Osteocyte (in vitro differentiated cells): ENCODE data around the gene TRIM39. TPM values are rescaled to one million over a fixed set of nuclear protein-coding genes. Genes with fewer than 3 reads are reported as not detected.

Source experiments
- DNase-seq: peaks from one replicate; pipeline ENCODE4 v3.0.0; 2021; ENCODE audit warnings: mixed read lengths; ENCODE audit not compliant: unreplicated experiment; ENCODE audit errors: extremely low spot score
- H3K27ac Mint-ChIP-seq: one replicate; pipeline ENCODE4 v1.8.0; 2021; ENCODE audit warnings: mild to moderate bottlenecking, mixed read lengths; ENCODE audit not compliant: unreplicated experiment
- H3K27me3 Mint-ChIP-seq: one replicate; pipeline ENCODE4 v1.8.0; 2021; ENCODE audit warnings: mixed read lengths; ENCODE audit not compliant: unreplicated experiment
- H3K36me3 Mint-ChIP-seq: one replicate; pipeline ENCODE4 v1.8.0; 2021; ENCODE audit warnings: mixed read lengths; ENCODE audit not compliant: unreplicated experiment
- H3K4me1 Mint-ChIP-seq: one replicate; pipeline ENCODE4 v1.8.0; 2021; ENCODE audit warnings: mixed read lengths; ENCODE audit not compliant: unreplicated experiment
- H3K4me3 Mint-ChIP-seq: one replicate; pipeline ENCODE4 v1.8.0; 2021; ENCODE audit warnings: mild to moderate bottlenecking, moderate library complexity, mixed read lengths; ENCODE audit not compliant: unreplicated experiment
- H3K9me3 Mint-ChIP-seq: one replicate; pipeline ENCODE4 v1.8.0; 2021; ENCODE audit warnings: mixed read lengths; ENCODE audit not compliant: unreplicated experiment
- CTCF ChIP-seq: fragments of 200-600 bp; sonication (generic); IDR thresholded peaks from 2 replicates; pipeline ENCODE4 v1.5.0; 2021; ENCODE audit warnings: antibody characterized with exemption, mild to moderate bottlenecking, moderate library complexity
- total RNA-seq: library from RNA; stranded (reverse); gene quantifications from 2 replicates; pipeline ENCODE4 v1.2.1, GENCODE V29; 2021

Gene TRIM39
- total RNA-seq, 1 donor from 2014 or later = 14.8 TPM

GRCh38 chr6:30344191-30344867, 17.6 kb downstream of the TRIM39 start:
- no peaks in the 10 kb centered on the region for H3K9me3 Mint-ChIP-seq
- no peak for DNase-seq
- peak overlapping the region; percentile 49 for H3K27ac Mint-ChIP-seq
- TF ChIP-seq CTCF = no peak
- H3K4me3 Mint-ChIP-seq = peak overlapping the region; percentile 85
- H3K27me3 Mint-ChIP-seq = no peaks in the 10 kb centered on the region
- peaks cover 11% of the 10 kb centered on the region for H3K4me1 Mint-ChIP-seq
- peaks cover 27% of the 10 kb centered on the region for H3K36me3 Mint-ChIP-seq

- H3K36me3 Mint-ChIP-seq = peaks cover 23% of the 10 kb centered on the region
- peak within 1 kb of the TSS; percentile 85 for H3K4me3 Mint-ChIP-seq
- H3K27ac Mint-ChIP-seq = peak within 1 kb of the TSS; percentile 88
- no peaks in the 10 kb centered on the region for H3K27me3 Mint-ChIP-seq
- H3K4me1 Mint-ChIP-seq = peaks cover 11% of the 10 kb centered on the region
- no peak for TF ChIP-seq CTCF
- peak; percentile 94 for DNase-seq
- no peaks in the 10 kb centered on the region for H3K9me3 Mint-ChIP-seq
These were observed 18.3 kb downstream of the TRIM39 start, which contains the start of gene RPP21 for GRCh38 chr6:30344868-30345671. TSS of gene RPP21 (plus strand) at chr6:30345156. CDS start at chr6:30345172, 16 bp downstream.

- peaks cover 11% of the 10 kb centered on the region for H3K4me1 Mint-ChIP-seq
- H3K27ac Mint-ChIP-seq = peak overlapping the region; percentile 64
- no peak for TF ChIP-seq CTCF
- peak overlapping the region; percentile 85 for H3K4me3 Mint-ChIP-seq
- no peak for DNase-seq
- H3K36me3 Mint-ChIP-seq = peaks cover 16% of the 10 kb centered on the region
- no peaks in the 10 kb centered on the region for H3K27me3 Mint-ChIP-seq
- H3K9me3 Mint-ChIP-seq = no peaks in the 10 kb centered on the region
These were observed 19.1 kb downstream of the TRIM39 start for GRCh38 chr6:30345852-30346251.

GRCh38 chr6:30348957-30349356, 22.2 kb downstream of the TRIM39 start:
- H3K36me3 Mint-ChIP-seq = peaks cover 4% of the 10 kb centered on the region
- no peak overlapping the region for H3K4me3 Mint-ChIP-seq
- H3K27ac Mint-ChIP-seq = no peak overlapping the region
- no peak for DNase-seq
- H3K4me1 Mint-ChIP-seq = peaks cover 11% of the 10 kb centered on the region
- H3K27me3 Mint-ChIP-seq = peaks cover 4% of the 10 kb centered on the region
- TF ChIP-seq CTCF = no peak
- no peaks in the 10 kb centered on the region for H3K9me3 Mint-ChIP-seq
